ENCODE data around the gene STK10. TPM values are rescaled to one million over a fixed set of nuclear protein-coding genes. Genes with fewer than 3 reads are reported as not detected.
"Not testable (repeated sequence)": the region's sequence is repeated elsewhere in the genome, so short reads cannot be mapped to it uniquely, and the experiment has no call there.

Gene STK10
- polyA plus RNA-seq, 3 donors: 5.0 to 24.1 (median 19.9) TPM

DNA sequence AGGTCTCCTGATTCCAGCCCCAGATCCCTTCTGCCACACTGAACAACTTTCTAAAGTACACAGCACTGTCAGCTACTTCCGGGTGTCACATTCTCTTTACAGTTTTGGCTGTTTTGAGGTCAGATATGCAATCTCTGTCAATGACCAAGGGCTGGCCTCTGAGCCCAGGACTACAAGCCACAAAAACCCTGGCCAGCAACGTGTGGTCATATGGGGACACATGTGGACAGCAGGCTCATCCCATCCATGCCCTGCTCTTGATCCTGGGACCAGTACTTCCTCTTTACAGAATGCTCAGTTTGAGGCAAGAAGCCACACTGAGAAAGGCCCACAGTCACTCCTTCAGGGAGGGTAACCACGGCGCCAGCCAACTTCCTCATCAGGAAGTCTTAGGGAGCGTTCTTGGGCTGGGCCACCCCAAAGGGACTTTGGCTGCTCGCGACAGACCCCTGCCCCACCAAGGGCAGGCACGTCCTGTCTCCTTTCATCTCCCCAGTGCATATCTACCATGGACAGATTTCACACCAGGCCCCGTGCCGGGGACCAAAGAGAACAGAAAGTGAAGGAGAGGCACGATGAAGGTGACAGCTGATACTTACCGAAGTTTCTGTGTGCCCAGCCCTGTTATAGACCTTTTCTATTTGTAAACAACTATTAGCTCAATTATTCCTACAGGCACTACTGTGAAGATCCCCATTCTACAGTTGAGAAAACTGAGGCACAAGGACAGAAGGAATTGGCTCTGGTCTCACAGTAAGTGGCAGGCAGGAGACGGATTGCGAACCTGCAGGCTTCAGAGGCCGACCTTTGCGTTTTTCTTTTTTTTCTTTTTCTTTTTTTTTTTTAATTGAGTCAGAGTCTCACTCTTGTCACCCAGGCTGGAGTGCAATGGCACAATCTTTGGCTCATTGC lies 37.3 kb downstream of the STK10 start:
- 46 to 77% (median 52%) methylated on average over 16 of the region's 16 CpGs for WGBS, 3 donors
- H3K27ac ChIP-seq (ENCODE audit: low read depth, low read length): no peak overlapping the region

- 89 to 97% (median 95%) methylated on average over 11 of the region's 11 CpGs for WGBS, 3 donors
- not testable (repeated sequence) for H3K27ac ChIP-seq (ENCODE audit: low read depth, low read length)
Observed at GRCh38 chr5:172149481-172149880, 38.5 kb downstream of the STK10 start.

DNA sequence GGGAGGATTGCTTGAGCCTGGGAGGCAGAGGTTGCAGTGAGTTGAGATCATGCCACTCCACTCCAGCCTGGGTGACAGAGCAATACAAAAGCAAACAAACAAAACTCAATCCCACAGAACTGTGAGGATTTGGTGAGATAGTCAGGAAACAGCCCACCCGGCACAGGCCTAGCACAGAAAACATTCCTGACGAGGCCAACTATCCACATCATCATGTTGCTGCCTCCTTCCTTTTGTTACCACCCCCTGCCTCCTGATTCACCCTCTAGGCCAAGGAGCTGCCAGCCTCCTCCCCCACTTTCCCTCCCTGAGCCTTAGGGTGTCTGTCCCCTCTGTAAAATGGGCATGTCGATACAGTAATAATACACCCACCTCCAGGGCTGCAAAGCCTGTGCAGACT lies 39.0 kb downstream of the STK10 start:
- 82 to 97% (median 91%) methylated on average over 3 of the region's 3 CpGs for WGBS, 3 donors
- H3K27ac ChIP-seq (ENCODE audit: low read depth, low read length): no peak overlapping the region

- no peak overlapping the region for H3K27ac ChIP-seq (ENCODE audit: low read depth, low read length)
- 82 to 90% (median 90%) methylated on average over 7 to 9 of the region's 9 CpGs for WGBS, 3 donors
Observed at GRCh38 chr5:172148381-172148780, 39.6 kb downstream of the STK10 start.

- WGBS, 3 donors: 87 to 89% (median 88%) methylated on average over 10 of the region's 10 CpGs
- H3K27ac ChIP-seq (ENCODE audit: low read depth, low read length): no peak overlapping the region
Observed at GRCh38 chr5:172147857-172148256, 40.2 kb downstream of the STK10 start.

- 95 to 97% (median 96%) methylated on average over 9 of the region's 9 CpGs for WGBS, 3 donors
- no peak overlapping the region for H3K27ac ChIP-seq (ENCODE audit: low read depth, low read length)
Observed at GRCh38 chr5:172146748-172147092, 41.3 kb downstream of the STK10 start.

DNA sequence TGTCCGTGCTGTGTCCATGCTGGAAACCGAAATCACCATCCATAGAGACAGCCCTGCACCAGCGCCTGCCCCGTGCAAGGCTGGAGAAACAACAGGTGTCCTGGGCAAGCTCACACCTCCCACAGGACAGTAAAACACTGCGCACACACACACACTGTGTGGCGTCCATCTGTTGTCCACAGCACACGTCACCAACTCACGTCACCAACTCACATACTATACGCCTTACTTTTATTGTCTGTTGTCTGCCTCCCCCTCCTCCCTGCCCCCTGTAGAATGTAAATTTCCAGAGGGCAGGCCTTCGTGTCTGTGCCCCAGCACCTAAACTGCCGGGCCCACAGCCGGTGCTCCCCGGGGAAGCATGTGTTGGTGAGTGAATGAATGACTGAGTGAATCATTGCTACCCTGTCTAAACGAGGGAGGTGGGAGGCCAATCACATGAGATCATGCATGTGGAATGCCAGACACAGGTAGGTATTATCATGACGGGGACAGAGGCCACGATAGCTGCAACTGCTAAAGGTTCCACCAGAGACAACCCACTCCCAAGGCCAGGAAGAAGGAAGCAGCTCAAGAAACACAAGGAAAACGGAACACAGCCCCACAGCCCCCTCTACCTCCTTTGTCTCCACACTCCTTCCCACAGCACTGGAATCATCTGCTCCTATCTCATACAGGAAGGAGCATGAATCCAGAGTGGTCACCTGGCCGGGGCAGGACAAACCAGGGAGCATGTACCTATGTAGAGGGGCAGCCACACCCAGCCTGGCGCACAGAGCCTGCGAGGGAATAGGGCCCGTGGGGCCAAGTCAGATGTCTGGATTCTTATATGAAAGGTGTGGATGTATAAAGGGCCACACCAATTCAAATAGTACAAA lies 41.9 kb downstream of the STK10 start:
- 85 to 88% (median 87%) methylated on average over 21 of the region's 21 CpGs for WGBS, 3 donors
- no peak overlapping the region for H3K27ac ChIP-seq (ENCODE audit: low read depth, low read length)

GRCh38 chr5:172144931-172145869 lies 42.8 kb downstream of the STK10 start:
- no peak overlapping the region for H3K27ac ChIP-seq (ENCODE audit: low read depth, low read length)
- 94% methylated on average over 15 of the region's 15 CpGs for WGBS, 3 donors

DNA sequence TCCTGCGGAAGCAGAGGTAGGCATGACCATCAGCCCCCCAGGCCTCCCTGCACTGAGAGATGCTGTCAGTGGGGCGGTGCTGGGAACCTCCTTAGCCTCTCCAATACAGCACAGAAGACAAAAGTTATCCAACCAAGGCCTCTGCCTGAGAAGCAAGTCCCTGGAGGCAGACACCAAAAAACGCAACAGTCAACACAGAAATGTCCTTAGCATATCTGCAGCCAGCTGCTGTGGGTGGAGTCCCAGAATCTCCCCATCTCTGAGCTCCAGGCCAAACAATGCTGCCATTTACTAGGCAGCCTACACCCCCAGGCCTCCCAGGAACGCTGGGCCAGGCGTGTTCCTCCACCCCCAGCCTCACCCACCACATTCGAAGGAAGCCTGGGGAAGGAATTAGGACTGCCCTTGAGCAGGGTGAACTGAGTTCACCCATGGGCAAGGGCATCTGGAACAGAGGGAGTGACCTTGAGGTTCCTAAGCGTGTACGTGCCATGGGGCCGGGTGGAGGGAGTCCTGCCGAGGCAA lies 43.7 kb downstream of the STK10 start:
- no peak overlapping the region for H3K27ac ChIP-seq (ENCODE audit: low read depth, low read length)
- WGBS, 3 donors: 47 to 63% (median 56%) methylated on average over 10 of the region's 10 CpGs

GRCh38 chr5:172143875-172144274 lies 44.1 kb downstream of the STK10 start:
- 80 to 84% (median 83%) methylated on average over 6 of the region's 6 CpGs for WGBS, 3 donors

GRCh38 chr5:172142709-172143215 lies 45.3 kb downstream of the STK10 start:
- WGBS, 3 donors: 82 to 85% (median 83%) methylated on average over 5 of the region's 5 CpGs
- no peak overlapping the region for H3K27ac ChIP-seq (ENCODE audit: low read depth, low read length)

More at GRCh38 chr5:172143875-172144274, 44.1 kb downstream of the STK10 start:
- H3K27ac ChIP-seq (ENCODE audit: low read depth, low read length): no peak overlapping the region

DNA sequence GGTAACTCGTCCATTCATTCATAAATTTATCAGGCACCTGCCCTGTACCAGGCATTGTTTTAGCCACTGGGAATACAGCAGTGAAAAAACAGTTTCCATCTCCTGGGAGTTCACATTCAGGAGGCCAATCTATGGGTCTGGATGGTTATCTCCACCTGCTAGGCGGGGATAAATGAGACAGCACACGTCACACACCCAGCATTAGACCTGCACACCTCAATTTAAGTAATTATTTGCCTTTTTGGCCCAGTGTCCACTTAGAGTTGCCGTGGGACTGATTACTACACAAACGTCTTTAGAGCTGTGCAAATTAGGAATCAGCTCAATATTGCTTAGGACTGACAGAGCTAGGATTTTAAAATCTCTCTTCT lies 46.1 kb downstream of the STK10 start:
- WGBS, 3 donors: 33 to 85% (median 84%) methylated on average over 5 of the region's 5 CpGs
- H3K27ac ChIP-seq (ENCODE audit: low read depth, low read length): no peak overlapping the region

DNA sequence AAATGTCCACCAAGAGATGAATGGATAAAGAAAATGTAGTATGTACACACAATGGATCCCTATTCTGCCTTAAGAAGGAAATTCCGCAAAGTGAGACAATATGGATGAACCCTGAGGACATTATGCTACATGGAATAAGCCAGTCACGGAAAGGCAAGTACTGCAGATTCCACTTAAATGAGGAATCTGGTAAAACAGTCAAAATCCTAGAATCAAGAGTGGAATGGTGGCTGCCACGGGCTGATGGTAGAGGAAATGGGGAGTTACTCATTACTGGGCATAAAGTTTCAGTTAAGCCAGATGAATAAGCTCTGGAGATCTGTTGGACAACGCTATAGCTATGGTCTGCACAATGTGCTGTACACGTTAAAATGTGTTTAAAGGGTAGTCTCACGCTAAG lies 47.2 kb downstream of the STK10 start:
- WGBS, 3 donors: 83 to 91% (median 86%) methylated on average over 6 of the region's 6 CpGs

DNA sequence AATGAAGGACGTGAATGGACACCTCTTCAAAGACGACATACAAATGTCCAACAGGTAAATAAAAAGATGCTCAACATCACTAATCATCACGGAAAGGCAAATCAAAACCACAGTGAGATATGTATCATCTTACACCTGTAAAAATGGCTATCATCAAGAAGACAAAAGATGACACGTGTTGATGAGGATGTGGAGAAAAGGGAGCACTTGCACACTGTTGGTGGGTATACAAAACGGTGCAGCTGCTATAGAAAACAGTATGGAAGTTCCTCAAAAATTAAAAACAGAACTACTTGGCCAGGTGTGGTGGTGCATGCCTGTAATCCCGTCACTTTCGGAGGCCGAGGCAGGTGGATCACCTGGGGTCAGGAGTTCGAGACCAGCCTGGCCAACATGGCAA lies 47.9 kb downstream of the STK10 start:
- no peak overlapping the region for H3K27ac ChIP-seq (ENCODE audit: low read depth, low read length)
- 77 to 88% (median 87%) methylated on average over 9 of the region's 9 CpGs for WGBS, 3 donors

More for the DNA sequence above, 47.2 kb downstream of the STK10 start:
- no peak overlapping the region for H3K27ac ChIP-seq (ENCODE audit: low read depth, low read length)

DNA sequence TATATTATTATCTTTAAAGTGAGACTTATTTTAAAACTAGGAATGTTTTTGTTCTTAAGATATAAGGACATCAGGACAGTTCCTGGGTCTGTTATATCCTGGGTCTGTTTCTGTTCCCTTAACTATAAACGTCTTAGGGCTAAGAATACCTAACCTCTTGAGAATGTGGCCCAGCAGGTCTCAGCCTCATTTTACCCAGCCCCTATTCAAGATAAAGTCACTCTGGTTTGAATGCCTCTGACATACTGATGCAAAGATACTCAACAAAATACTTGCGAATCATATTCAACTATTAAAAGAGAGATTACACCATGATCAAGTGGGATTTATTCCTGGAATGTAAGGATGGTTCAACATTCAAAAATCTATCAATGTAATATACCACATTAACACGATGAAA lies 51.0 kb downstream of the STK10 start:
- 90 to 95% (median 90%) methylated on average over 3 of the region's 3 CpGs for WGBS, 3 donors
- H3K27ac ChIP-seq (ENCODE audit: low read depth, low read length): no peak overlapping the region

GRCh38 chr5:172133359-172134029 lies 54.5 kb downstream of the STK10 start:
- no peak overlapping the region for H3K27ac ChIP-seq (ENCODE audit: low read depth, low read length)
- WGBS, 3 donors: 48 to 87% (median 56%) methylated on average over 10 of the region's 10 CpGs

DNA sequence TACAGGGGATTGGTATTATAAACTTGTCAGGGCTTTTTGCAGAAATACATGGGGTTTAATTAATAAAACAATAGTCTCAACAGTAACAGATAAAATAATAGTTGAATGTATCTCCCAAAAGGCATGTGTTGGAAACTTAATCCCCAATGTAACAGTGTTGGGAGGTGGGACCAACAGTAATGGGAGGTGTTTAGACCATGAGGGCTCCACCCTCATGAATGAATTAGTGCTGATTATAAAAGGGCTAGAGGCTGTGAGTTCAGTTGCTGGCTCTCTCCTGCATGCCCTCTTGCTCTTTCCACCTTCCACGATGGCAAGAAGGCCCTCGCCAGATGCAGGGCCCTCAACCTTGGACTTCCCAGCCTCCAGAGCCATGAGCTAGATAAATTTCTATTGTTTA lies 56.3 kb downstream of the STK10 start:
- WGBS, 3 donors: 91 to 96% (median 94%) methylated on average over 2 of the region's 2 CpGs
- H3K27ac ChIP-seq (ENCODE audit: low read depth, low read length): no peak overlapping the region

Data from adipose tissue (tissue), 3 donors.